ENCODE measurements around the gene CASD1. TPM values are rescaled to one million over a fixed set of nuclear protein-coding genes. Genes with fewer than 3 reads are reported as not detected.

Gene CASD1
- total RNA-seq, 3 donors from 2014 or later, result 44.0 to 50.2 (median 45.0) TPM

GRCh38 chr7:94579470-94579869 lies 69.9 kb downstream of the CASD1 start:
- DNase-seq, result no peak
- no peak for TF ChIP-seq CTCF (IDR thresholded peaks at IDR 0.05)
- Histone ChIP-seq H3K9me3 (peaks cover 10% of the 10 kb centered on the region), H3K4me3 (no peak overlapping the region), H3K4me1 (ENCODE audit: low read depth) (no peaks in the 10 kb centered on the region), H3K36me3 (ENCODE audit: low read depth) (no peaks in the 10 kb centered on the region)
- intact Hi-C loops (cut with DNase I, micrococcal nuclease), result no loop called here
- ATAC-seq, result no peak

- no peak overlapping the region for H3K4me3 ChIP-seq
Observed at GRCh38 chr7:94580601-94581000, 71.0 kb downstream of the CASD1 start.

GRCh38 chr7:94584113-94584512 lies 74.5 kb downstream of the CASD1 start:
- ATAC-seq, result no peak
- no peak overlapping the region for H3K4me3 ChIP-seq
- DNase-seq, result no peak
- H3K9me3 ChIP-seq, result no peaks in the 10 kb centered on the region
- no peak for TF ChIP-seq CTCF (IDR thresholded peaks at IDR 0.05)
- intact Hi-C loops (cut with DNase I, micrococcal nuclease), result no loop called here
- H3K36me3 ChIP-seq (ENCODE audit: low read depth), result no peaks in the 10 kb centered on the region
- H3K4me1 ChIP-seq (ENCODE audit: low read depth), result no peaks in the 10 kb centered on the region

More at GRCh38 chr7:94580601-94581000, 71.0 kb downstream of the CASD1 start:
- H3K4me1 ChIP-seq (ENCODE audit: low read depth), result no peaks in the 10 kb centered on the region
- no peak for ATAC-seq
- no peaks in the 10 kb centered on the region for H3K9me3 ChIP-seq
- intact Hi-C loops (cut with DNase I, micrococcal nuclease), result no loop called here
- no peaks in the 10 kb centered on the region for H3K36me3 ChIP-seq (ENCODE audit: low read depth)
- no peak for TF ChIP-seq CTCF (IDR thresholded peaks at IDR 0.05)
- DNase-seq, result no peak

GRCh38 chr7:94588075-94588474 lies 78.5 kb downstream of the CASD1 start:
- H3K4me3 ChIP-seq, result no peak overlapping the region
- DNase-seq, result no peak
- ATAC-seq, result no peak
- no peaks in the 10 kb centered on the region for H3K4me1 ChIP-seq (ENCODE audit: low read depth)
- no peaks in the 10 kb centered on the region for H3K9me3 ChIP-seq
- intact Hi-C loops (cut with DNase I, micrococcal nuclease), result no loop called here
- TF ChIP-seq CTCF (IDR thresholded peaks at IDR 0.05), result no peak
- no peaks in the 10 kb centered on the region for H3K36me3 ChIP-seq (ENCODE audit: low read depth)

- ATAC-seq (no peak), DNase-seq (no peak)
- intact Hi-C loops (cut with DNase I, micrococcal nuclease), result no loop called here
- no peak for TF ChIP-seq CTCF (IDR thresholded peaks at IDR 0.05)
- Histone ChIP-seq H3K9me3 (no peaks in the 10 kb centered on the region), H3K4me1 (ENCODE audit: low read depth) (no peaks in the 10 kb centered on the region), H3K36me3 (ENCODE audit: low read depth) (no peaks in the 10 kb centered on the region), H3K4me3 (no peak overlapping the region)
Observed at GRCh38 chr7:94590526-94591162, 81.0 kb downstream of the CASD1 start.

- Histone ChIP-seq H3K36me3 (ENCODE audit: low read depth) (no peaks in the 10 kb centered on the region), H3K4me1 (ENCODE audit: low read depth) (no peaks in the 10 kb centered on the region), H3K9me3 (no peaks in the 10 kb centered on the region), H3K4me3 (no peak overlapping the region)
- TF ChIP-seq CTCF (IDR thresholded peaks at IDR 0.05), result no peak
- ATAC-seq, result no peak
- intact Hi-C loops (cut with DNase I, micrococcal nuclease), result no loop called here
- DNase-seq, result no peak
Observed at GRCh38 chr7:94591176-94591575, 81.6 kb downstream of the CASD1 start.
